HCT116 (cell line): ENCODE measurements around the gene RNF217. TPM values are rescaled to one million over a fixed set of nuclear protein-coding genes. Genes with fewer than 3 reads are reported as not detected.

Experiments
- ATAC-seq: fragments of 200-7000 bp; cut with Tn5 transposase; 2 replicates; pipeline ENCODE4 v1.9.1; 2020; ENCODE audit warnings: mild to moderate bottlenecking, moderate library complexity
- BruUV-seq: library from RNA; stranded (reverse); fragments of 400-500 nt; replicated peaks from 2 replicates; lab custom pipeline; 2021; lab: Mats Ljungman, UMichigan
- CTCF ChIA-PET: fragments of 300-600 bp; sonication (Branson Sonifier 250); formaldehyde crosslinking; loops from one replicate; lab custom pipeline; 2021; ENCODE audit warnings: antibody characterized with exemption; lab: Charles Lee
- POLR2A ChIA-PET: fragments of 300-600, 350-600 bp; sonication (Branson Sonifier 250); formaldehyde crosslinking; loops from one replicate; lab custom pipeline; 2021; ENCODE audit warnings: antibody characterized with exemption; lab: Charles Lee
- RAD21 ChIA-PET, 2 experiments: fragments of 300-600 bp; sonication (Branson Sonifier 250); formaldehyde crosslinking; loops; one replicate each; lab custom pipeline; 2023; ENCODE audit warnings: low total read pairs in 2 of 2; ENCODE audit not compliant: uncharacterized antibody in 2 of 2, unreplicated experiment in 2 of 2, low non-redundant PET in 1 of 2; lab: Charles Lee
- DNase-seq: peaks from one replicate; pipeline ENCODE4 v3.0.0-alpha.2; 2010; ENCODE audit warnings: low read depth, low spot score
- H2AFZ ChIP-seq: fragments of 200-600 bp; shearing (Covaris generic), sonication (generic); 2 replicates; pipeline ENCODE4 v1.6.1; 2017; ENCODE audit warnings: low read depth, mixed run types, mixed read lengths, antibody characterized with exemption, low read length; ENCODE audit not compliant: poor library complexity, severe bottlenecking
- H3K27ac ChIP-seq: 2 replicates; pipeline ENCODE4 v1.5.1; 2012; ENCODE audit warnings: low read depth, low read length
- H3K27me3 ChIP-seq: fragments of 200-600 bp; sonication (generic); 2 replicates; pipeline ENCODE4 v1.6.1; 2016; ENCODE audit warnings: mixed run types, low read length, mixed read lengths; ENCODE audit not compliant: insufficient read depth
- H3K36me3 ChIP-seq, 2 experiments: fragments of 200-500 bp in 1 of 2; fragments of 200-600 bp in 1 of 2; sonication (Bioruptor generic) in 1 of 2; sonication (generic) in 1 of 2; 2 replicates each; pipeline versions ENCODE4 v1.5.1 to v1.6.1; 2014 to 2016; ENCODE audit warnings: low read length in 2 of 2, inconsistent platforms in 1 of 2, mixed read lengths in 1 of 2, mixed run types in 1 of 2; ENCODE audit not compliant: insufficient read depth in 2 of 2, control insufficient read depth in 1 of 2
- H3K4me1 ChIP-seq, 2 experiments: fragments of 200-600 bp in 1 of 2; sonication (generic) in 1 of 2; 2 replicates each; pipeline versions ENCODE4 v1.5.1 to v1.6.1; 2012 to 2017; ENCODE audit warnings: low read length in 2 of 2, inconsistent platforms in 1 of 2, mild to moderate bottlenecking in 1 of 2, mixed read lengths in 1 of 2, mixed run types in 1 of 2, moderate library complexity in 1 of 2; ENCODE audit not compliant: insufficient read depth in 2 of 2, control insufficient read depth in 1 of 2
- H3K4me2 ChIP-seq: fragments of 200-600 bp; sonication (generic); 2 replicates; pipeline ENCODE4 v1.6.1; 2017; ENCODE audit warnings: mixed run types, low read length, mixed read lengths
- H3K4me3 ChIP-seq, 2 experiments: fragments of 200-600 bp in 1 of 2; sonication (generic) in 1 of 2; replicated peaks in 1 of 2; 2 replicates each; pipeline ENCODE4 v1.5.1; 2011 to 2016; ENCODE audit warnings: low read length in 2 of 2, control low read depth in 1 of 2, low read depth in 1 of 2, mild to moderate bottlenecking in 1 of 2, mixed read lengths in 1 of 2, mixed run types in 1 of 2
- H3K79me2 ChIP-seq: fragments of 200-600 bp; sonication (generic); 2 replicates; pipeline ENCODE4 v1.6.1; 2017; ENCODE audit warnings: mild to moderate bottlenecking, mixed run types, low read length, moderate library complexity, mixed read lengths; ENCODE audit not compliant: insufficient read depth
- H3K9ac ChIP-seq: fragments of 200-600 bp; sonication (generic); 2 replicates; pipeline ENCODE4 v1.6.1; 2016; ENCODE audit warnings: low read length, mixed read lengths
- H3K9me2 ChIP-seq: fragments of 200-600 bp; sonication (generic), shearing (Covaris generic); 2 replicates; pipeline ENCODE4 v1.6.1; 2017; ENCODE audit warnings: mixed run types, mild to moderate bottlenecking, moderate library complexity; ENCODE audit not compliant: insufficient read depth
- H3K9me3 ChIP-seq, 2 experiments: fragments of 200-500 bp in 1 of 2; fragments of 200-600 bp in 1 of 2; sonication (Bioruptor generic) in 1 of 2; sonication (generic) in 1 of 2; 2 replicates each; pipeline ENCODE4 v1.6.1; 2014 to 2017; ENCODE audit warnings: low read length in 2 of 2, mixed read lengths in 2 of 2, inconsistent platforms in 1 of 2, low read depth in 1 of 2, mild to moderate bottlenecking in 1 of 2, mixed run types in 1 of 2, moderate library complexity in 1 of 2; ENCODE audit not compliant: control insufficient read depth in 1 of 2, insufficient read depth in 1 of 2
- H4K20me1 ChIP-seq: fragments of 200-600 bp; sonication (generic), shearing (Covaris generic); 2 replicates; pipeline ENCODE4 v1.6.1; 2017; ENCODE audit warnings: mixed run types, mild to moderate bottlenecking, moderate library complexity; ENCODE audit not compliant: insufficient read depth
- CBX3 ChIP-seq: IDR thresholded peaks from 2 replicates; pipeline ENCODE4 v1.6.1; 2012; ENCODE audit warnings: low read depth
- CEBPB ChIP-seq: IDR thresholded peaks from 2 replicates; pipeline ENCODE4 v1.6.1; 2012; ENCODE audit warnings: low read depth
- CTCF ChIP-seq, 3 experiments: fragments of 200-600 bp in 1 of 3; sonication (generic) in 1 of 3; IDR thresholded peaks in 2 of 3; conservative IDR thresholded peaks in 1 of 3; 2 replicates each; pipeline ENCODE4 v1.5.1; 2012 to 2017; ENCODE audit warnings: low read depth in 2 of 3, low read length in 2 of 3, antibody characterized with exemption in 1 of 3, borderline replicate concordance in 1 of 3, control low read depth in 1 of 3, mild to moderate bottlenecking in 1 of 3, mixed read lengths in 1 of 3, mixed run types in 1 of 3, moderate library complexity in 1 of 3; ENCODE audit not compliant: insufficient read depth in 1 of 3
- EGR1 ChIP-seq: IDR thresholded peaks from 2 replicates; pipeline ENCODE4 v1.6.1; 2012; ENCODE audit warnings: low read depth
- ELF1 ChIP-seq: IDR thresholded peaks from 2 replicates; pipeline ENCODE4 v1.6.1; 2012; ENCODE audit warnings: low read depth, borderline replicate concordance
- EZH2 ChIP-seq: fragments of 200-600 bp; sonication (generic); IDR thresholded peaks from 2 replicates; pipeline ENCODE4 v1.6.1; 2017; ENCODE audit warnings: antibody characterized with exemption, mixed run types
- EZH2phosphoT487 ChIP-seq: fragments of 200-600 bp; IDR thresholded peaks from 2 replicates; pipeline ENCODE4 v1.6.1; 2018; ENCODE audit warnings: antibody characterized with exemption, borderline replicate concordance
- POLR2A ChIP-seq: IDR thresholded peaks from 2 replicates; pipeline ENCODE4 v1.7.0; 2011; ENCODE audit warnings: borderline replicate concordance; ENCODE audit not compliant: insufficient read depth, insufficient read length; ENCODE audit errors: extremely low read depth
- REST ChIP-seq: IDR thresholded peaks from 2 replicates; pipeline ENCODE4 v1.6.1; 2012; ENCODE audit warnings: low read depth
- SRF ChIP-seq: IDR thresholded peaks from 2 replicates; pipeline ENCODE4 v1.6.1; 2012; ENCODE audit warnings: low read depth
- ZNF274 ChIP-seq: fragments of 200-500 bp; sonication (Bioruptor generic); IDR thresholded peaks from 2 replicates; pipeline ENCODE4 v1.6.1; 2014; ENCODE audit warnings: mild to moderate bottlenecking, low read depth, low read length, inconsistent platforms
- intact Hi-C: fragments of 100-400 bp; cut with micrococcal nuclease; formaldehyde crosslinking; loops from 2 replicates; pipeline ENCODE4 v1.10.0; 2022
- total RNA-seq: library from RNA; stranded (reverse); gene quantifications from one replicate; pipeline ENCODE4 v1.2.1, GENCODE V29; 2021; ENCODE audit not compliant: unreplicated experiment

RNF217 gene
- total RNA-seq, 1 experiment from 2014 or later, result 20.4 TPM

GRCh38 chr6:125110056-125110455, 147.8 kb downstream of the RNF217 start:
- RAD21 ChIA-PET, result no interaction called here
- Histone ChIP-seq H3K4me1 (no peaks in the 10 kb centered on the region), H2AFZ (no peak overlapping the region), H3K36me3 (no peaks in the 10 kb centered on the region), H3K27ac (no peak overlapping the region), H3K4me2 (no peak overlapping the region), H3K9me3 (peaks cover 5 to 9% of the 10 kb centered on the region in 2 experiments; a peak in 2 of 4 replicates), H3K9me2 (no peaks in the 10 kb centered on the region), H3K27me3 (no peaks in the 10 kb centered on the region), H4K20me1 (no peaks in the 10 kb centered on the region), H3K9ac (no peak overlapping the region), H3K79me2 (no peaks in the 10 kb centered on the region), H3K4me3 (no peak overlapping the region)
- POLR2A ChIA-PET, result no interaction called here
- ATAC-seq, result no peak
- no peak for DNase-seq
- no TSS peak for BruUV-seq
- TF ChIP-seq EZH2phosphoT487, result no peak
- TF ChIP-seq CTCF (IDR thresholded peaks at IDR 0.05 in 2 of 3, conservative IDR thresholded peaks at IDR 0.05 in 1 of 3; ENCODE audit: borderline replicate concordance in 1 of 3, insufficient read depth in 1 of 3, low read depth in 2 of 3, low read length in 2 of 3), result no peak
- no peak for TF ChIP-seq EZH2
- TF ChIP-seq SRF, result no peak
- TF ChIP-seq POLR2A, result no peak
- TF ChIP-seq EGR1, result no peak
- TF ChIP-seq REST, result no peak
- TF ChIP-seq CBX3, result no peak
- TF ChIP-seq CEBPB, result no peak
- no peak for TF ChIP-seq ZNF274
- TF ChIP-seq ELF1, result no peak
- CTCF ChIA-PET, result no interaction called here
- intact Hi-C loops, result no loop called here
